GM18498 (cell line): ENCODE measurements around the gene GPR62.
"Not testable (repeated sequence)": the region's sequence is repeated elsewhere in the genome, so short reads cannot be mapped to it uniquely, and the experiment has no call there.

Experiments used
- ATAC-seq: cut with Tn5 transposase; IDR thresholded peaks from one replicate; pipeline ENCODE4 v1.9.1; 2021; ENCODE audit warnings: mild to moderate bottlenecking, moderate library complexity; ENCODE audit not compliant: unreplicated experiment

GPR62 gene, protein sequence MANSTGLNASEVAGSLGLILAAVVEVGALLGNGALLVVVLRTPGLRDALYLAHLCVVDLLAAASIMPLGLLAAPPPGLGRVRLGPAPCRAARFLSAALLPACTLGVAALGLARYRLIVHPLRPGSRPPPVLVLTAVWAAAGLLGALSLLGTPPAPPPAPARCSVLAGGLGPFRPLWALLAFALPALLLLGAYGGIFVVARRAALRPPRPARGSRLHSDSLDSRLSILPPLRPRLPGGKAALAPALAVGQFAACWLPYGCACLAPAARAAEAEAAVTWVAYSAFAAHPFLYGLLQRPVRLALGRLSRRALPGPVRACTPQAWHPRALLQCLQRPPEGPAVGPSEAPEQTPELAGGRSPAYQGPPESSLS

DNA sequence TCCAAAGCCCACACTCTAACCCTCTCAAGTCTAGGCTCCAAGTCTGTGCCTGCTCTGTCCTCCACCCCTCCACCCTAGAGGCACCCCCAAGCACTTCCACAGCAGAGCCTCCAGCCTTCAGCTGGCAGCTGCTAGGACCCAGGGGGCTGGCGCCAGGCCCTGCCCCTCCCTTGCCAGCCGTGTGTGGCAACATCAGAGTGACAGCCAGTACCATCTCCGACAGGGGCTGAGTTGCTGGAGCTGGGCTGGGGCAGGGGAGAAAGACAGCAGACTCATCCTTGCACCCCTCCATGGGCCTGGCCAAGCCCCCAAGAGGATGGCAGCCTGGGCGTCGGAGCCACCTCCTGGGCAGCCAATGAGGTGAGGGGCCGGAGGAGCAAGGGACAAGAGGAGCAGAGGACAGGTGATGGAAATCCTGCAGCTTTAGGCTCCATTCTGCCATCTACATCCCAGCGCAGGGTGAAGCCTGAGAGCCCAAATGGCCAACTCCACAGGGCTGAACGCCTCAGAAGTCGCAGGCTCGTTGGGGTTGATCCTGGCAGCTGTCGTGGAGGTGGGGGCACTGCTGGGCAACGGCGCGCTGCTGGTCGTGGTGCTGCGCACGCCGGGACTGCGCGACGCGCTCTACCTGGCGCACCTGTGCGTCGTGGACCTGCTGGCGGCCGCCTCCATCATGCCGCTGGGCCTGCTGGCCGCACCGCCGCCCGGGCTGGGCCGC is at the start of gene GPR62:
TSS of gene GPR62 (plus strand) at position 207 of the 718 bp plus-strand sequence. CDS start at position 479, 272 bp downstream.
- ATAC-seq: no peak

DNA sequence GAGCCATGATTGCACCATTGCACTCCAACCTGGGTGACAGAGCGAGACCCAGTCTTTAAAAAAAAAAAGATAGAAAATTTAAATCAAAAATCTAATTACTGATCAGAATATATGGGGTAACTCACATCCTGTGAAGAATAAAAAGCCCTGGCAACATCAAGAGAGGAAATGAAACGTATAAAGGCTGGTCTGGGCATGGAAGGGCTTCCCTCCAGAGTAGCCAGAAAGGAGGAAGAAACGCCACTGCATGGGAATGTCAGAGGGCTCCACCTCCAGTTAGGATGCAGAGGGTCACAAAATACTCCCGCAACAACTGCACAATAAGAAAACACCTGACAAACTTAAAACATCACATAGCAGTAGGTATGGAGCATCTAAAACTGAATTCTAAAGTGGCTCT is 47.2 kb upstream of the GPR62 start:
- ATAC-seq: no peak

DNA sequence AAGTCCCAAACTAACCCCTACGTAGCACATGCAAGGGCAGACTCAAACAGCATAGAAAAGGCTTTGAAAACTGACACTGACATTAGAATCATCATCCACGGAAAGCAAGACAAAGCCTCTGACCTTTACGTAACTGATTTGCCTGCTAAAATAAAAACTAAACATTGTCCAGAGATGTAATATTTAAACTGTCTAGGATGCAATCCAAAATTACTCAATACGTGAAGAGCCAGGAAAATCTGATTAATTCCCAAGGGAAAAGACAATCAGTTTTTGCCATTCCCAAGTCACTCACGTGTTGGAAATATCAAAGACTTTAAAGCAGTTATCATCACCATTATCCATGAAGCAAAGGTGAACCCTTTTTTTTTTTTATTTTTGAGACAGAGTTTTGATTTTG is 38.8 kb upstream of the GPR62 start:
- no peak for ATAC-seq

DNA sequence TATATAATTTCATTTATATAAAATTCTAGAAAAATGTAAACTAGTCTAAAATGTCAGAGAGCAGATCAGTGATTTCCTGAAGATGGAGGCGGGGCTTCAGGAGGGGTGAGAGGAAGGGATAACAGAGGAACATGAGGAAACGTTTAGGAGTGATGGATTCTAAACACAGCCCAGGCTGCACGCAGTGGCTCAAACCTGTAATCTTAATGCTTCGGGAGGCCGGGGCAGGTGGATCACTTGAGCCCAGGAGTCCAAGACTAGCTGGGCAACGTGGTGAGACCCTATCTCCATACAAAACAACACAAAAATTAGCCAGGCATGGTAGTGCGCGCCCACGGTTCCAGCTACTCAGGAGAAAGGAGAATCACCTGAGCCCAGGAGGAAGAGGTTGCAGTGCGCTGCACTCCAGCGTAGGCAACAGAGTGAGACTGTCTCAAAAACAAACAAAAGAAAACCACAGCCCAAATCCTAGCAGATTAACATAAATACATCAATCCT is 34.1 kb upstream of the GPR62 start:
- ATAC-seq: no peak

DNA sequence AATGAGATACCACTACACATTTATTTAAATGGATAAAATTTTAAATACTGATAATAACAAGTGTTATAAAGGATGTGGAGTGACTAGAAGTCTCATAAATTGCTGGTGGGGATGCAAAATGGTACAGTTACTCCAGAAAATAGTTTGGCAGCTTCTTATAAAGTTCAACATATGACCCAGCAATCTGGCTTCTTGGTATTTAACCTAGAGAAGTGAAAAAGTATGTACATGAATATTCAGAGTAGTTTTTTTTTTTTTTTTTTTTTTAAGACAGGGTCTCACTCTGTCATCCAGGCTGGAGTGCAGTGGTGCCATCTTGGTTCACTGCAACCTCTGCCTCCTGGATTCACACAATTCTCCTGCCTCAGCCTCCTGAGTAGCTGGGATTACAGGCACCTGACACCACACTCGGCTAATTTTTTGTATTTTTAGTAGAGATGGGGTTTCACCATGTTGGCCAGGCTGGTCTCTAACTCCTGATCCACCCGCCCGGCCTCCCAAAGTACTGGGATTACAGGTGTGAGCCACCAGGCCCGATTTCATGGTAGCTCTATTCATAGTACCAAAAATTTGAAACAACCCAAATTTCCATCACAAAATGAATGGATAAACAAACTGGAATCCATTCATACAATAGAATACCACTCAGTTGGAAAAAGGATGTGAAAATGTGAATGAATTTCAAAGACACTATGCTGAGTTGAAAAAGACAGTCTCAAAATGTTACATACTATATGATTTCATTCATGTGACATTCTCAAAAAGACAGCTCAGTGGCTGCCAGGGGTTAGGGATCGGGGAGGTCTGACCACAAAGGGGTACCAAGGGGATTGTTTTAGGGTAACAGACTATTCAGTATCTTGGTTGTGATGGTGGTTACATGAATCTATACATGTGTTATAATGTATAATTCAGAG is 27.9 kb upstream of the GPR62 start:
- no peak for ATAC-seq

DNA sequence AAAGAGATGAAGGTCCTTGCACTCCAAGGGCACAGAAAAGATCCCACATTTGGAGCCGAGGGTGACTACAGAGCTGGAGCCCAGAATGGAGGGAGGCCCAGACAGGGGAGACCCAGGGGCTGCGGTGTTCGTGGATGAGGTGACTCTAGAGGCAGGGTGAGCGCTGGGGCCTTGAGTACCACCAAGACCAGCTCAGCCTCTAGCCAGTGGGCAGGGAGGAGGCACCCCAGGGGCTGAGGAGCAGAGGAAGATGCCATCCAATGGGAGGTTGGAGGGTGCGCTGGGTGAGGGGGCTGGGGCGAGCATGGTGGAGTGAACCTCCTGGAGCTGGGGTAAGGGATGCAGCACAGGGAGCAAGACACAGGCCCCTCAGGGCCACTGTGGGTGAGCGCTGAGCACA is 26.7 kb upstream of the GPR62 start:
- ATAC-seq: no peak

DNA sequence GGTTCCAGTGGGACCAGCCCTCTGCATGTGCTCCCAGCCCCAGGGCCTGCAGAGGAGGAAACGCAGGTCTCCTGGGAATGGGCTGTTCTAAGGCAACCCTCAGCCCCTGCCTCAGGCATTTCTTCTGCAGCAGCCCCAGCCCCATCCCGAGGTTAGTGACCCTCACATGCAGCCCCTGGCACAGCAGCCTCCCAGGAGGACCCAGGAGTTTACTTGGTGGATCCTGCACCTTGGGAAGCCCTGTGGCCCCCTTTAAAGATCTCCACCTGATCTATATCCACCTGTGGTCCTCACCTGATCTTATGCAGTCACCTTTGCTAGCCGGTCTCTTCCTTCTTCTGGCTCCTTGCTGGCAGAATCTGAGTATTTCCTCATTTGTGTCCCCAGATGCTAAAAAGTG is 26.2 kb upstream of the GPR62 start:
- ATAC-seq: not testable (repeated sequence)

DNA sequence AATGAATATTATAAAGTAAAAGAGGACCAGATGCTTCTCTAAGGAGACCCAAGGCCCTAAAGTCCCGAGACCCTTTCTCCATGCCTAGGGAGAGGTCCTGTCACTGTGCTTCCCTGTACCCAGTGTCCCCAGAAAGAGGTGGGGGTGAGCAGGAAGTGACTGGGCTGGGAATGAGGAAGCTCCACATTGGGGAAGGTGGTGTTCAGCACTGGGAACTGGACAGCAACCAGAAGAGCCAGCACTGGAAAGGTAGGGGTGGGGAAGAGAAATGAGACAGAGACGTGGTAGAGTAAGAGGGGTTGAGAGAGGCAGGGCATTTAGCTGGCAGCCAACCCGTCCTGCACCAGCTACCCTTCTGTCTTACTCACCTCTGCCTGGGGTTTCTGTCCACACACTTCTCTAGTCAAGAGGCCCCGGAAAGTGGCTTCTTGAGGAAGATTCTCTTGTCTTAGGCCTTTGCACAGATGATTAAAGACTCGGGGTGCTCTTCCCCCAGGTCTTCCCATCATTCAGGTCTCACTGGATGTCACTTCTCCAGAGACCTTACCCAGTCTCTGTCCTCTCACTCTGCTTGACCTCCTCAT is 25.7 kb upstream of the GPR62 start:
- ATAC-seq: no peak

DNA sequence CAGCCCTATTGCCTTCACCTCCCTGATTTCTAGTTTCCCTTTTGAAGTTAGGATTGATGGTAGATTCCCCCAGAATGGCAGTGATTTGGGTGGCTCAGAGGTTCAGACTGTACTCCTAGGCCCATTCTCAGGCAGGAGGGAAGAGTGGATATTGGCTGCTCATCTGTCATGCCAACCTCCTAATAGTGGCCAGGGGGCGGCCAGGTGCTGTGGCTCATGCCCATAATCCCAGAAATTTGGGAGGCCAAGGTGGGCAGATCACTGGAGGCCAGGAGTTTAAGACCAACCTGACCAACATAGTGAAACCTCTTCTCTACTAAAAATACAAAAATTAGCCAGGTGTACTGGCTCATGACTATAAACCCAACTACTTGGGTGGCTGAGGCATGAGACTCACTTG is 24.7 kb upstream of the GPR62 start:
- no peak for ATAC-seq

DNA sequence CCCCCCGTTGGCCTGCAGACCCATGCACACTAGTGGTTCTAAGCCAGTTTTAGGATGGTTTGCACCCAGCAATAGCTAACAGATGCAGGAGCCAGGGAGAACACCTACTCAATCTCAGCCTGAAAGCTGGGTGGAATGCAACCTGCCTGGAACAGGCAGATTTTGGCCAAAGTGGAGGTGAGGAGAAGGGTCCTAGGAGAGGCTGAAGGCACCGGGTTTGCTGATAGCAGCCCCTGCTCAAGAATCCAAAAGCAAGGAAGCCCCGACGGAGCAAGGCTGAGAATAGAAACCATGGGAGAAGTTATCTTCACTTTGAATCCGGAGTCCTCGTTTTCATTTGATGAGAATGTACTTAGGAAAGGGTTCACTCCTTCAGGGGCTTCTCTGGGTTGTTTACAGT is 23.4 kb upstream of the GPR62 start:
- ATAC-seq: no peak

DNA sequence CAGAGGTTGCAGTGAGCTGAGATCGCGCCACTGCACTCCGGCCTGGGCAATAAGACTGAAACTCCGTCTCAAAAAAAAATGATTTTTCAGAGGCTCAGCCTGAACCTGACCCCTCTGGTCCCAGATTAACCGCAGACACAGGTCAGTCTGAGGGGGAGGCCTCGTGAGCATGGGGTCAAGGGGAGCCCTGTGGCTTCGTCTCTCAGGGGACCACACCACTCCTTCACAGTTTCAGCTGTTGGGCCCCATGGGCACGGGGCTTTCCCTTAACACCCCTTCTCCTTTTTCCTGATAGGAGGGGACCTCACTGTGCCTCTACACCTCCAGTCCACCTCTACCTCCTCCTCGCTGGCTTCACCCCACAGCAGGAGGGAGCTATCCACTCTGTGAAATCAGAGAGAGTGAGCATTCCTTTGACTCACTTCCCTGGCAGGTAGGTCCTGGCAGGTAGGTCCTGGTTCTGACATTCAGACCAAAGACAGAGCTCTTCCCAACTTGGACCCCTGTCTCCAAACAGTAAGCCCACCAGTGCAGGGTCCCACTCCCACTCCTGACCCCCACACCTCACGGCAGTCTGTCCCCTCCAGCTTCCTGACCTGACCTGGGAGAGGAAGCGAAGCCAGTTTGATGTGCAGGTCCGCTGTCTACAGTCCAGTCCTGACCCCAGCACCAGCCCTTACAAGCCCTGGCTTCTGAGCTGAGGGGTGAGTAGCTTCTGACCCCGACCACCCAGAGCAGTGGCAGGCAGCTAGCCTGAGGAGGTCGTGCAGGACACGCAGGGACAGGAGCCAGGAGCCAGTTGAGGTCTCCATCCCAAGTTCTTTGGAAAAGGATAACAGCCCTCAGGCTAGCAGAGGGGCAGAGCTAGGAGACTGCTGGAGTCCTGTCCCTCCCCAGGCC is 22.5 kb upstream of the GPR62 start:
- ATAC-seq: no peak

DNA sequence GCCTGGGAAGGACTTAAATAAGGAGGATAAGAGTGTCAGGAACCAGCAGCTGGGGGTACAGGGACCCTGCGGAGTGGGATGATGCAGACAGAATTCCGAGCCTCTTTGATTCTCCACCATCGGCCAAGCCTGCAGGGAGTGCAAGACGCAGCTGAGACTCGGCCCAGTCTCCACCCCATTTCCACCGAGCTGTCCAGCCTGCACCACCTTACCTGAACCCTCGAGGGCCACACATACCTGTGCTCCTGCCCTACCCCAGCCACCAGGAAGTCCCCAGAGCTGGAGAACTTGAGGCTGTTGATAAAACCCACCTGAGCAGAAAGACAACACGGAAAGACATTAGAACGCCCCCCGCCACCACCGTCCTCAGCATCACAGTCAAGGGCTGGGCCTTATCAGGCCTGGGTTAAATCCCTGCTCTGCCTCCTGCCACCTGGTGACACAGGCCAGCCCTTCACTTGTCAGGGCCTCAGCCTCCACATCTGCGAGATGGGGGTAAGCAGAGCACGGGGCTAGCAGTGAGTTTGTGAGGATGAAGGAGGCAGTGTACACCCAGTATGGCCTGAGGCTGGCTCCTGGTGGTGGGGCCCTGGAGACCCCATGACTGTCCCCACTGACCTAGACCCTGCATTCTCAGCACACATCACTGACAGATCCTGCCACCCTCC is 21.6 kb upstream of the GPR62 start:
- ATAC-seq: no peak

DNA sequence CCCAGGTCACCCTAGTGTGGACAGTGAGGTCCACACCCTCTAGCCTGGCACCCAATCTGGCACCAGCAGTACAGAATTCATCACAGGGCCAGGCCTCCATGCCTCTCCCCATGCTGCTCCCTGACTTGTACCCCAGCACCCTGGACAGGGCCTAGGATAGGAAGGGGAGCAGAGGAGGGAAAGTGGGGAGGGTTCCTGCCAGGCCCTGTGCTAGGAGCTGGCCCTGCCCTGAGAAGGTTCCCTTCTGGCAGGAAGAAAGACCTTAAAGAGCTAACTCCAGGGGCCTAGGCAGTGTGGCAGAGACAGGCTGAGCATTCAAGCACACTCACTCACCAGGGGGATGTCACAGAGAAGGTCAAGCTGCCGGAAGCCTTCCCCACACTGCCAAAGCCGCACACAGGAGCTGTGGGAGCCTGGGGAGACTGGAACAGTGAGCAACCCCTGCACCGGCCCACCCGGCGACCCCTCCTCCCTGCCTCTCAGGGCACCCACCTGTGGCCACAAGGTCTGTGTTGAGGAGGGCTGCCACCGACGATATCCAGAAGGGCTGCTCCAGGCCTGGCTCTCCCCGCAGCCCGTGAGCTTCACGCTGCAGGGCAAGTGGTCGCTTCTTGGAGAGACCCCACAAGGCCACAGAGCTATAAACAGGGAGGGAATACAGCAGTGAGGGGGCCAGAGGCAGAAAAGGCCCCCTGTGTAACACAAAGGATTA is 20.9 kb upstream of the GPR62 start:
- ATAC-seq: no peak

DNA sequence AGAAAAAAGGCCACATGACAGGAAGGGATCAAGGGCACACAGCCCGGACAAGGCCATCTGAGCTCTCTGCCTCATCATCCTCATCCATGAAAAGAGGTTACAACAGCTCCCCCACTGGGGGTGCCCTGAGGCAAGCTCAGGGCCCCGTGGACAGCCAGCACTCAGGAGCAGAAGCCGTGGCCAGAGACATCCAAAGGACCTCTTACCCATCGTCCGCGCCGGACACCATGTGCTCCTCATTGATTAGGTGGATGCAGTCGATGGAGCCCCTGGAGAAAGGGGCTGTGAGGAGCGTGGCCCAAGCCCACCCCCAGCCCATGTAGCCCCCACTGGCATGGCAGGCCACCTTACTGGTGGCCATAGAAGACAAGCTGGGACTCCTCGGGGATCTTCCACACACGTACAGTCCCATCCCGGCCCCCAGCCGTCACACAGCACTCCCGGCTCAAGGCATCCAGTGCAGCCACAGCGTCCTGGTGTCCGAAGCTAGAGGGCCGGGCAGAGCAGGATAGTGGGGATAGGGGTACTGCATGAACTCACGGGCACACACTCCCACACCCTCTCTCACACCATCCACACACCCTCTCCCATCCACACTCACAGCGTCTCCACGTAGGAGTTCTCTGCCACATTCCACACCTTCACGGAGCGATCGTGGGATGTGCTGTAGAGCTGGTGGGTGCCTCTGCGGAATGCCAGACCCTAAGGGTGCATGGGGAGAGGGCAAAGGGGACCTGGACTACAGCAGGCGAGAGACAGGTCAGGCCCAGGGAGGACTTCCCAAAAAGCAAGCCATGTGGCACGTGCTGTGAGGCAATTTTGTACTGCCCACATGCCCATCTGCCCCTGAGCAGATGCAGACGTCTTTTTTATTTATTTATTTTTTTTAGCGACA is 19.9 kb upstream of the GPR62 start:
- no peak for ATAC-seq

DNA sequence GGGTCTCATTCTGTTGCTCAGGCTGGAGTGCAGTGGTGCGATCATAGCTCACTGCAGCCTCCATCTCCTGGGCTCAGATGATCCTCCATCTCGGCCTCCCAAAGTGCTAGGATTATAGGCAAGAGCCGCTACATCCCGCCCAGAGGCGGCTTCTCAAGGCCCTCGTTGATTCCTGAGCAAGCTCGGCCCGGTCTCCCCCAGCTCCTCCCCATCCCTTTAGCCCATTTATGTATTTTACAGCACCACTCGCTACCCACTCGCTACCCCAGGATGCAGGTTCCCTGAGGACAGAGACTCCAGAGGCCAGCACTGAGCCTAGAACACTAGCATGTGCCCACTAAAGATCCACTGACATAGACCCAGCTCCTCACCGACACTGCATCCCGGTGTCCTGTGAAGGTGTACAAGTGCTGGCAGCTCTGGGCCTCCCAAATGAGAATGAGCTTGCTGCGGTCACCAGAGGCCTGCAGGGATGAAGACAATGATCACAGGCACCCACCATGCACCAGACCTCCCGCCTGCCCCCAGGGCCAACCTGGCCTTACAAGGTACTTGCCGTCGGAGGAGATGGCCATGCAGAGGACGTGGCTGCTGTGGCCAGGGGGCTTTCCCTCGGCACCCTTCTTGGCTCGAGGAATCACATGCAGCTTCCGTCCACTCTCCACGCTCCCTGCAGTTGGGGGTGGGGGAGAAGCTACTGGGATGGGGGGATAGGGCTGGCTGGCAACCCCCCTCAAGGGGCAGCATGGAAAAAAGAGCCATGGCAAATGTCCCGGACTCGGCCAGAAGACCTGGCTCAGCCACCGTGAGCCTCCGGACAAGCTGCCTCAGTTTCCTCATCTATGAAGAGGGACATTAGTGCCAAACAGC is 19.1 kb upstream of the GPR62 start:
- ATAC-seq: no peak

DNA sequence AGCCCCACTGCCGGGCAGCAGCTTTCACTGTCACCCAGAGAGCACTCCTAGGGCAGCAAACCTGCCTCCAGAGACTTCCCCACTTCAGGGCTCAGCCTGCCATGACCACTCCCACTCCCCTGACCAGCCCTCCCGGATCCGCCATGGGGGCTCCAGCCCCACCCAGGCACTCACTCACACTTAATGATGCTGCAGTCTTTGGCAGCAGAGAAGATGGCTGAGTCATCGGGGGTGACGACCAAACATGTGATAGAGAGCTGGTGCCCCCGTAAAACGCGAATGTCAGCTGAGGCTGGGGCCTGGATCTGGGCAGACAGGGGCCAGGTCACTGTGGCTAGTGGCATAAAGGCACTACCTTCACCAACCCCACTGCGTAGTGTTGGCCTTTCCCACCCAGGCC is 18.2 kb upstream of the GPR62 start:
- ATAC-seq: no peak
